Measurements from ENCODE around the gene TRIB2. TPM values are rescaled to one million over a fixed set of nuclear protein-coding genes. Genes with fewer than 3 reads are reported as not detected.

TRIB2 gene
- total RNA-seq, 1 donor from 2014 or later = 90.9 TPM

GRCh38 chr2:12683457-12684100 is 33.2 kb upstream of the TRIB2 start:
- TF ChIP-seq, protein P1, sequence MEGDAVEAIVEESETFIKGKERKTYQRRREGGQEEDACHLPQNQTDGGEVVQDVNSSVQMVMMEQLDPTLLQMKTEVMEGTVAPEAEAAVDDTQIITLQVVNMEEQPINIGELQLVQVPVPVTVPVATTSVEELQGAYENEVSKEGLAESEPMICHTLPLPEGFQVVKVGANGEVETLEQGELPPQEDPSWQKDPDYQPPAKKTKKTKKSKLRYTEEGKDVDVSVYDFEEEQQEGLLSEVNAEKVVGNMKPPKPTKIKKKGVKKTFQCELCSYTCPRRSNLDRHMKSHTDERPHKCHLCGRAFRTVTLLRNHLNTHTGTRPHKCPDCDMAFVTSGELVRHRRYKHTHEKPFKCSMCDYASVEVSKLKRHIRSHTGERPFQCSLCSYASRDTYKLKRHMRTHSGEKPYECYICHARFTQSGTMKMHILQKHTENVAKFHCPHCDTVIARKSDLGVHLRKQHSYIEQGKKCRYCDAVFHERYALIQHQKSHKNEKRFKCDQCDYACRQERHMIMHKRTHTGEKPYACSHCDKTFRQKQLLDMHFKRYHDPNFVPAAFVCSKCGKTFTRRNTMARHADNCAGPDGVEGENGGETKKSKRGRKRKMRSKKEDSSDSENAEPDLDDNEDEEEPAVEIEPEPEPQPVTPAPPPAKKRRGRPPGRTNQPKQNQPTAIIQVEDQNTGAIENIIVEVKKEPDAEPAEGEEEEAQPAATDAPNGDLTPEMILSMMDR (conservative IDR thresholded peaks at IDR 0.05) = no peak
- Mint-ChIP-seq H3K27ac (no peak overlapping the region), H3K9me3 (no peaks in the 10 kb centered on the region), H3K4me3 (no peak overlapping the region), H3K4me1 (ENCODE audit: unreplicated experiment) (peaks cover 18% of the 10 kb centered on the region), H3K27me3 (no peaks in the 10 kb centered on the region), H3K36me3 (no peaks in the 10 kb centered on the region)
- DNase-seq (ENCODE audit: extremely low spot score, unreplicated experiment) = no peak

DNA sequence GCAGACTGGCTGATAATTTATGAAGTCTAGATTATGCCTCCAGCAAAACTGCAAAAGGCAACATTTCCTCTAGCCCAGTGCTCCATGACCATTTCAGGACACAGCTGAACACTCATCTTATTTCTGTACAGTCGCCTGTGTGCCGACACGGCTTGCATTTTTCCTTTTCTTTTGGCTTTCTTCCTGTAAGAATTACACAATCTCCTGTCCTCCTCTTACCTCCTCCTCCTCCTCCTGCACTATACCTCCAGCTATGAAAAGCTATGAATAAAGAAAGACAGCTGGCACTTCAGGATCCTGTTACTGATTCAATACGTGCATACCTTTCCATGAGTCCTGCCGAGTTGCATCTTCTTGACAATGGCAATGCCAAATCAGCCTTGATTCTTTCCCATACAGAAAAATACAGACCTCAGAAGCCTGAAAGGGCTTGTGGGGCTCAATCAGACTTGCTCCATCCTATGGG is 32.2 kb upstream of the TRIB2 start:
- peak overlapping the region; percentile 4 for H3K4me3 Mint-ChIP-seq
- H3K4me1 Mint-ChIP-seq (ENCODE audit: unreplicated experiment) = peaks cover 18% of the 10 kb centered on the region
- no peaks in the 10 kb centered on the region for H3K36me3 Mint-ChIP-seq
- no peaks in the 10 kb centered on the region for H3K27me3 Mint-ChIP-seq
- H3K9me3 Mint-ChIP-seq = no peaks in the 10 kb centered on the region
- TF ChIP-seq, protein P1 (conservative IDR thresholded peaks at IDR 0.05) = no peak
- no peak overlapping the region for H3K27ac Mint-ChIP-seq
- DNase-seq (ENCODE audit: extremely low spot score, unreplicated experiment) = no peak

GRCh38 chr2:12685145-12685544 is 31.6 kb upstream of the TRIB2 start:
- Mint-ChIP-seq H3K4me3 (no peak overlapping the region), H3K36me3 (no peaks in the 10 kb centered on the region)
- DNase-seq (ENCODE audit: extremely low spot score, unreplicated experiment) = no peak

DNA sequence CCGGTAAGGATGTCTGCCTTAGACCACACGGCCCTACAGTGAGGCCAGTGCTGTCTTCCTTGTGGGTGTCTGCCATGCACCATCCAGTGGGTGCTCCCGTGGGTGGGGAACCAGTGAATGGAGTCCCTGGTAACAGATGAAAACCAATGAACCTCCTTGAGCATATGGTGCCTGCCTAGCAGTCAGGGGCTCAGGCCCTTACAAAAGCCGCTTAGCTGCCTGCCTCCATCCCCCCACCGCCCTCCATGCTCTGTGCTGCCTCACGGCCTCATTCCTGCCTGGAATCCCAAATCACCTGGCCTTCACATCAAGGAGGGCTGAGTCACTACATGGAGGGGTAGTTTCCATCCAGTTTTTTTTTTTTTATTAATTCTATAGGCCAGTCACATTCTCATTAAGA is 30.8 kb upstream of the TRIB2 start:
- TF ChIP-seq, protein P1 (conservative IDR thresholded peaks at IDR 0.05) = no peak
- H3K27me3 Mint-ChIP-seq = no peaks in the 10 kb centered on the region
- no peak for DNase-seq (ENCODE audit: extremely low spot score, unreplicated experiment)
- no peaks in the 10 kb centered on the region for H3K36me3 Mint-ChIP-seq
- no peak overlapping the region for H3K4me3 Mint-ChIP-seq
- H3K9me3 Mint-ChIP-seq = peaks cover 10% of the 10 kb centered on the region
- H3K4me1 Mint-ChIP-seq (ENCODE audit: unreplicated experiment) = peaks cover 18% of the 10 kb centered on the region
- no peak overlapping the region for H3K27ac Mint-ChIP-seq

More at GRCh38 chr2:12685145-12685544, 31.6 kb upstream of the TRIB2 start:
- Mint-ChIP-seq H3K27ac (no peak overlapping the region), H3K9me3 (peaks cover 4% of the 10 kb centered on the region), H3K27me3 (no peaks in the 10 kb centered on the region), H3K4me1 (ENCODE audit: unreplicated experiment) (peaks cover 18% of the 10 kb centered on the region)
- TF ChIP-seq, protein P1 (conservative IDR thresholded peaks at IDR 0.05) = no peak

DNA sequence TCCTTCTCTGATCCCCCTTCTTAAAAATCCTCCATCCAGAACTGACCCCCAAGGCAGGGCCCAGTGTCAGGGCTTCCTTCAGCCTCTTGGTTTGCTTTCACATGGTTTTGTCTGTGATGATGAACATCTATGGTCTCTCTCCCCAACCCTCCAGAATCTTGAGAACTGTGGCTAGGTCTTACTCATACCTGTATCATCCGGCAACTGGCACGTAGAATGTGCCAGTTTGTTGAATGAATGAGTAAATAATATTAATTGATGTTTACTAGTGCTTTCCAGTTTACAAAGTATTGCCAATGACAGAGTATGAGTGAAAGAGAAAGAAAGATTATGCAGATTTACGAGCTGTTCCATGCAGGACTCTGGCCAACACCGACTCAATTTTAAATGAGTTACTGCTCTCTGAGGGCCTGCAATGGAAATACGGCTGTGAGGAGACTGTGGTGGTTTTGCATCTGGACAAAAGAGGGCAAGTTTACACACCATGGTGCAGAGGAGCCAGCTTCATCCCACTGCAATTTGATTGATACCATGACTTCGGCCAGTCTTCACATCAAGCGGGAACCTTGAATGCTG is 29.9 kb upstream of the TRIB2 start:
- TF ChIP-seq, protein P1 (conservative IDR thresholded peaks at IDR 0.05) = no peak
- Mint-ChIP-seq H3K27me3 (no peaks in the 10 kb centered on the region), H3K4me1 (ENCODE audit: unreplicated experiment) (peaks cover 18% of the 10 kb centered on the region), H3K4me3 (no peak overlapping the region), H3K27ac (no peak overlapping the region), H3K36me3 (no peaks in the 10 kb centered on the region), H3K9me3 (peaks cover 10% of the 10 kb centered on the region)
- no peak for DNase-seq (ENCODE audit: extremely low spot score, unreplicated experiment)

Data from type B pancreatic cell (in vitro differentiated cells).